ENCODE data around the gene RUNDC3A. TPM values are rescaled to one million over a fixed set of nuclear protein-coding genes. Genes with fewer than 3 reads are reported as not detected.

Gene RUNDC3A
- total RNA-seq, 1 experiment from 2014 or later, result 0.29 TPM

- Histone ChIP-seq H3K79me2 (ENCODE audit: low read length) (peaks cover 41% of the 10 kb centered on the region), H3K27me3 (ENCODE audit: low read length) (no peaks in the 10 kb centered on the region), H4K20me1 (ENCODE audit: low read length) (0 out of 2 replicates have a peak, but pooled peaks cover 6% of the 10 kb centered on the region), H3K9ac (ENCODE audit: low read length) (no peak overlapping the region), H3F3A (ENCODE audit: low read length, unreplicated experiment) (no peaks in the 10 kb centered on the region), H3K4me2 (ENCODE audit: low read length) (no peak overlapping the region), H2AFZ (ENCODE audit: low read length) (no peak overlapping the region), H3K27ac (ENCODE audit: low read length) (no peak overlapping the region), H3K4me3 (ENCODE audit: low read length) (no peak overlapping the region), H3K9me2 (replicated peaks; ENCODE audit: low read length) (no peaks in the 10 kb centered on the region), H3K4me1 (ENCODE audit: insufficient read depth, low read length) (peaks cover 8% of the 10 kb centered on the region; the same call in 1 of the 2 replicates), H3K9me3 (ENCODE audit: low read length) (no peaks in the 10 kb centered on the region), H3K36me3 (ENCODE audit: low read depth, low read length) (peaks cover 31% of the 10 kb centered on the region)
- ChIA-PET CTCF (interaction anchor here (0.5 kb wide), 1 partner anchor 101 kb away, joined by 5 read pairs; no protein-coding TSS in a partner anchor), POLR2A (ENCODE audit: unreplicated experiment) (interaction anchor here (0.6 kb wide), 1 partner anchor 164 kb away, joined by 3 read pairs; no protein-coding TSS in a partner anchor)
- no peak for DNase-seq
- intact Hi-C loops (cut with micrococcal nuclease), result no loop called here
- no peak for ATAC-seq
- no TSS peak for BruUV-seq (replicated peaks)
- no peak for TF ChIP-seq EZH2phosphoT487 (IDR thresholded peaks at IDR 0.05; ENCODE audit: borderline replicate concordance, low read length)
- no peak for TF ChIP-seq CTCF (conservative IDR thresholded peaks at IDR 0.05; ENCODE audit: low read depth, low read length)
- TF ChIP-seq EZH2 (IDR thresholded peaks at IDR 0.05; ENCODE audit: low read length, unreplicated experiment), result no peak
These were observed 13.1 kb downstream of the RUNDC3A start for GRCh38 chr17:44321246-44322120.

- Histone ChIP-seq H3K9me2 (replicated peaks; ENCODE audit: low read length) (no peaks in the 10 kb centered on the region), H3K27ac (ENCODE audit: low read length) (no peak overlapping the region), H4K20me1 (ENCODE audit: low read length) (0 out of 2 replicates have a peak, but pooled peaks cover 6% of the 10 kb centered on the region), H3K27me3 (ENCODE audit: low read length) (no peaks in the 10 kb centered on the region), H3K4me1 (ENCODE audit: insufficient read depth, low read length) (peaks cover 8% of the 10 kb centered on the region; the same call in 1 of the 2 replicates), H3K4me2 (ENCODE audit: low read length) (peak overlapping the region; percentile 94; the same call in 1 of the 2 replicates), H3K9me3 (ENCODE audit: low read length) (no peaks in the 10 kb centered on the region), H3K9ac (ENCODE audit: low read length) (no peak overlapping the region), H3F3A (ENCODE audit: low read length, unreplicated experiment) (no peaks in the 10 kb centered on the region), H3K36me3 (ENCODE audit: low read depth, low read length) (peaks cover 31% of the 10 kb centered on the region), H3K79me2 (ENCODE audit: low read length) (peaks cover 41% of the 10 kb centered on the region), H2AFZ (ENCODE audit: low read length) (no peak overlapping the region), H3K4me3 (ENCODE audit: low read length) (no peak overlapping the region)
- CTCF ChIA-PET, result no interaction called here
- BruUV-seq (replicated peaks), result no TSS peak
- TF ChIP-seq CTCF (conservative IDR thresholded peaks at IDR 0.05; ENCODE audit: low read depth, low read length), result no peak
- no peak for TF ChIP-seq EZH2phosphoT487 (IDR thresholded peaks at IDR 0.05; ENCODE audit: borderline replicate concordance, low read length)
- no peak for TF ChIP-seq EZH2 (IDR thresholded peaks at IDR 0.05; ENCODE audit: low read length, unreplicated experiment)
- DNase-seq (no peak), ATAC-seq (no peak)
- intact Hi-C loops (cut with micrococcal nuclease), result no loop called here
- POLR2A ChIA-PET (ENCODE audit: unreplicated experiment), result interaction anchor here (0.6 kb wide), 1 partner anchor 163 kb away, joined by 3 read pairs; no protein-coding TSS in a partner anchor
These were observed 14.0 kb downstream of the RUNDC3A start for GRCh38 chr17:44322236-44322895.

All from PC-3 (cell line).